ENCODE data around the gene POLA1.

GRCh38 chrX:24651783-24652182 lies 41.9 kb upstream of the POLA1 start:
- TF ChIP-seq CTCF (IDR thresholded peaks at IDR 0.05), result no peak
- TF ChIP-seq POLR2A (IDR thresholded peaks at IDR 0.05), result no peak

Measured in adrenal gland (tissue), 5 donors.